ENCODE data around the gene ZBTB6. TPM values are rescaled to one million over a fixed set of nuclear protein-coding genes. Genes with fewer than 3 reads are reported as not detected.
A peak's percentile ranks its signal among the peaks of the same experiment; 100 is the strongest.

Gene ZBTB6
- total and polyA plus RNA-seq, 8 donors, result 2.3 to 21.3 (median 4.5) TPM

DNA sequence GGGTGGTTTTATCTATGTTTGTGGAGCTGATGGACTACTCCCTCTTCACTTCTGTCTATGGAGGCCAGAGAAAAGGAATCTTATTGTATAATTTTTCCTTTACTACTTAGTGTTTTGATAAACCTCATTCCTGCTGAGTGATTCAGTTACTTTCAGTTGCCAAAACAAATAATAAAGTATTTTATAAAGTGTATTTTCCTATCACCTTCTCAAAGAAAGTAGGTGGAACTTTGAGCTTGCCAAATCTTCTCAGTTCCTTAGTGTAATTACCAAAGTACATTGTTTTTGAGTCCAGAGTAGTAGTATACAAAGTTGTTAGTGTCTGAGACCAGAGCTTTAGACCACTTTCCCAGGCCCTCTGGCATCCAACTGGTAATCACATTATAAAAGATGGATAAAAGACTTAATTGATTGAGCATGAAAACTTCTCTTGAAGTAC is 41.1 kb upstream of the ZBTB6 start:
- Histone ChIP-seq H3K4me1 (peaks cover 16 to 81% (median 37%) of the 10 kb centered on the region in 4 donors), H3K4me3 (no peak overlapping the region), H3K36me3 (peaks cover 0 to 11% (median 2%) of the 10 kb centered on the region in 4 donors), H3K27ac (peak overlapping the region in 4 of 5 donors; percentile 2 to 67 (median 38)), H3K27me3 (no peaks in the 10 kb centered on the region), H3K9me3 (no peaks in the 10 kb centered on the region)
- intact Hi-C loops (cut with DNase I; ENCODE audit: low total_unique reads), result no loop called here
- peak in 1 of 2 donors; percentile 25 for DNase-seq
- TF ChIP-seq, protein P1, sequence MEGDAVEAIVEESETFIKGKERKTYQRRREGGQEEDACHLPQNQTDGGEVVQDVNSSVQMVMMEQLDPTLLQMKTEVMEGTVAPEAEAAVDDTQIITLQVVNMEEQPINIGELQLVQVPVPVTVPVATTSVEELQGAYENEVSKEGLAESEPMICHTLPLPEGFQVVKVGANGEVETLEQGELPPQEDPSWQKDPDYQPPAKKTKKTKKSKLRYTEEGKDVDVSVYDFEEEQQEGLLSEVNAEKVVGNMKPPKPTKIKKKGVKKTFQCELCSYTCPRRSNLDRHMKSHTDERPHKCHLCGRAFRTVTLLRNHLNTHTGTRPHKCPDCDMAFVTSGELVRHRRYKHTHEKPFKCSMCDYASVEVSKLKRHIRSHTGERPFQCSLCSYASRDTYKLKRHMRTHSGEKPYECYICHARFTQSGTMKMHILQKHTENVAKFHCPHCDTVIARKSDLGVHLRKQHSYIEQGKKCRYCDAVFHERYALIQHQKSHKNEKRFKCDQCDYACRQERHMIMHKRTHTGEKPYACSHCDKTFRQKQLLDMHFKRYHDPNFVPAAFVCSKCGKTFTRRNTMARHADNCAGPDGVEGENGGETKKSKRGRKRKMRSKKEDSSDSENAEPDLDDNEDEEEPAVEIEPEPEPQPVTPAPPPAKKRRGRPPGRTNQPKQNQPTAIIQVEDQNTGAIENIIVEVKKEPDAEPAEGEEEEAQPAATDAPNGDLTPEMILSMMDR (IDR thresholded peaks at IDR 0.05), result no peak
- no peak for TF ChIP-seq POLR2AphosphoS5 (IDR thresholded peaks at IDR 0.05)
- TF ChIP-seq EP300 (IDR thresholded peaks at IDR 0.05), result no peak
- TF ChIP-seq POLR2A (IDR thresholded peaks at IDR 0.05), result no peak

DNA sequence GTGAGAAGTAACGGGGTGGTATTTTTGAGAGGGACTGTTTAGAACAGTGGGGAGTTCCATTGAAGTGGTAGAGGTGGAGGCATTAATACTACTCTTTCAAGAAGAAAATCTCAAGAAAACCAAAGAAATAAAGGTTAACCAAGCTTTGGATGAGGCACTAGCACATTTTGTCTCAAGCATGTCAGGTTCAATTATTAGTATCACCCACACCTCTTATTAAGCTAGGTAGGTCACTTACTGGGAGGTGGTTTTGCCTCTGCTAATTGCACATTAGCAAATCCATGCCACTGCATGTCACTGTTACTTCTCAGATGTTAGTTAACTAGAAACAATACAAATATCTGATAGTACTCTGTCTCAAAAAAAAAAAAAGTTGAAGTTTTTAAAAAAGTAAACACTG is 37.9 kb upstream of the ZBTB6 start:
- 88 to 96% (median 93%) methylated on average over 1 of the region's 1 CpG for WGBS, 5 donors
- H3K4me1 ChIP-seq, result peaks cover 19 to 97% (median 56%) of the 10 kb centered on the region in 4 donors
- intact Hi-C loops (cut with DNase I; ENCODE audit: low total_unique reads), result no loop called here
- no peak overlapping the region for H3K27ac ChIP-seq
- H3K9me3 ChIP-seq, result no peaks in the 10 kb centered on the region
- H3K27me3 ChIP-seq, result no peaks in the 10 kb centered on the region
- no peaks in the 10 kb centered on the region for H3K36me3 ChIP-seq
- no peak overlapping the region for H3K4me3 ChIP-seq
- no peak for TF ChIP-seq POLR2AphosphoS5 (IDR thresholded peaks at IDR 0.05)
- no peak for TF ChIP-seq EP300 (IDR thresholded peaks at IDR 0.05)
- TF ChIP-seq, protein P1 (IDR thresholded peaks at IDR 0.05), result no peak
- no peak for TF ChIP-seq POLR2A (IDR thresholded peaks at IDR 0.05)
- DNase-seq, result no peak

- no peaks in the 10 kb centered on the region for H3K27me3 ChIP-seq
- no peaks in the 10 kb centered on the region for H3K36me3 ChIP-seq
- H3K9me3 ChIP-seq, result no peaks in the 10 kb centered on the region
- DNase-seq, result no peak
- peaks cover 27 to 97% (median 60%) of the 10 kb centered on the region in 4 donors for H3K4me1 ChIP-seq
- no peak overlapping the region for H3K27ac ChIP-seq
- WGBS, 5 donors, result 77 to 86% (median 85%) methylated on average over 3 of the region's 3 CpGs
- intact Hi-C loops (cut with DNase I; ENCODE audit: low total_unique reads), result no loop called here
- TF ChIP-seq, protein P1 (IDR thresholded peaks at IDR 0.05), result no peak
- TF ChIP-seq POLR2A (IDR thresholded peaks at IDR 0.05), result no peak
- no peak for TF ChIP-seq POLR2AphosphoS5 (IDR thresholded peaks at IDR 0.05)
- TF ChIP-seq EP300 (IDR thresholded peaks at IDR 0.05), result no peak
- H3K4me3 ChIP-seq, result no peak overlapping the region
Measured at GRCh38 chr9:122950263-122950662, 37.1 kb upstream of the ZBTB6 start.

DNA sequence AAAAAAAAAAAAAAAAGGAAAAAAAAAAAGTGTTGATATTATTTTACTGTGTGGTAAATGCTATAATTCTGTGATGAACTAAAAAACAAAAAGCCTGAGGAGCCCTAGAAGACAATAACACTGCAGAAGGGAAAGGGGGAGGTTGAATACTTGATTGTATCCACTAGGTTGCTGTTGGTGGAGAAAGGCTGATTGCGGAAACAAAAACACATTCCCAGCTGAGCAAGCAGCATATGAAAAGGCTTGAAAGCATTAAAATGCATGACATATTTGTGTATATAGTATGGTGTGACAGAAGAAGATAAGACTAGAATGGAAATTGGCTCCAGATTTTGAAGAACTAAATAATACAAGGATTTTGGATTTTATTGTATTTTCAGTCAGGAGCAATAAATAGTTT is 36.6 kb upstream of the ZBTB6 start:
- H3K27me3 ChIP-seq, result no peaks in the 10 kb centered on the region
- TF ChIP-seq EP300 (IDR thresholded peaks at IDR 0.05), result no peak
- no peak for TF ChIP-seq POLR2AphosphoS5 (IDR thresholded peaks at IDR 0.05)
- TF ChIP-seq POLR2A (IDR thresholded peaks at IDR 0.05), result no peak
- TF ChIP-seq, protein P1 (IDR thresholded peaks at IDR 0.05), result no peak
- WGBS, 5 donors, result 75 to 96% (median 82%) methylated on average over 1 of the region's 1 CpG
- no peaks in the 10 kb centered on the region for H3K36me3 ChIP-seq
- H3K9me3 ChIP-seq, result no peaks in the 10 kb centered on the region
- H3K27ac ChIP-seq, result no peak overlapping the region
- DNase-seq, result peak in 1 of 2 donors; percentile 55
- intact Hi-C loops (cut with DNase I; ENCODE audit: low total_unique reads), result no loop called here
- H3K4me3 ChIP-seq, result no peak overlapping the region
- peaks cover 31 to 97% (median 60%) of the 10 kb centered on the region in 4 donors for H3K4me1 ChIP-seq

Measured in stomach (tissue), 9 donors.